Coronary artery (tissue), 2 donors: Measurements from ENCODE around the gene UBA6.
A peak's percentile ranks its signal among the peaks of the same experiment; 100 is the strongest.

Source experiments
- DNase-seq: peaks from one replicate; pipeline ENCODE4 v3.0.0-alpha.2; 2017; ENCODE audit warnings: low spot score
- H3K27ac ChIP-seq, 2 donors: fragments of 200-600 bp; sonication (generic); one replicate each; pipeline ENCODE4 v1.5.1; 2016 to 2019
- H3K4me3 ChIP-seq: fragments of 200-600 bp; sonication (generic); 2 replicates; pipeline ENCODE4 v1.5.1; 2016; ENCODE audit warnings: mild to moderate bottlenecking, moderate library complexity
- TF ChIP-seq, protein P1 (sequence below): fragments of 200-600 bp; sonication (generic); IDR thresholded peaks from one replicate; pipeline ENCODE4 v1.5.1; 2019; ENCODE audit warnings: antibody characterized with exemption

The UBA6 gene

DNA sequence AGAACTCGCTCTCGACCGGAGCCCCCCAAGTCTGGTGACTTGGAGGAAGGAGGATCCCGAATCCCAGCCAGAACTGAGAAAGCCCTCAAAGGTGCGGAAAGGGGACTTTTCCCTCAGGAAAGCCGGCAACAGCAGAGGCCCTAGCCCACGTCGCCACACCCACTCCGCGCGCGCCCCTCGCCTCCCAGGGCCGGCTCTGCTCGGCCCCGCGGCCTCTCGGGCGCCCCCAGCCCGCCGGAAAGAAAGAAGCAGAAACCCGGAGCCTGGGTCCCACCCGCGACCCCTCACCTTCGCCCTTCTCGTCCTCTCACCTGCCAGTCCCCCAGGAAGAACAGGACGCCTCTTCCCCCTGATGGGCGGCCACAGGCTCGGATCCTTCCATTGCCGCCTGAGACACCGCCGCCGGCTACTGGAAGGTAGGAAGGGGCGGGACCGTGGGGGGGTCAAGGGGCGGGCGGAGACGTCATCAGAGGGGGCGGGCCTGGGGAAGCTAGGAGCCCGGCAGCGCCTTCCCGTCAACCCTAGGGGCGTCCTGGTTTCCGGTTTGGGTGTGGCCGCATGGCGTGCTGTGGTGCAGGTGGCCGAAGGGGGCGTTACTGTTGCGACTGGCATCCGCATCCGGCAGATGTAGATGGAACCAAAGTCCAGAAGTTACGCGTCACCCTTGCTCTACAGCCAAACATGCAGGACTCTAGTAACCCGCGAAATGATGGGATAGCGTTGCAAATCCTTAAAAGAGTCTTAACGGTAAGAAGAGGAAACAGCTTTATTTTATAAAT, at the start of gene UBA6:
UBA6 (minus strand) TSS at position 418 of the 779 bp plus-strand sequence; CDS start at position 382, 36 bp downstream.
- DNase-seq: peak; percentile 97
- TF ChIP-seq, protein P1, sequence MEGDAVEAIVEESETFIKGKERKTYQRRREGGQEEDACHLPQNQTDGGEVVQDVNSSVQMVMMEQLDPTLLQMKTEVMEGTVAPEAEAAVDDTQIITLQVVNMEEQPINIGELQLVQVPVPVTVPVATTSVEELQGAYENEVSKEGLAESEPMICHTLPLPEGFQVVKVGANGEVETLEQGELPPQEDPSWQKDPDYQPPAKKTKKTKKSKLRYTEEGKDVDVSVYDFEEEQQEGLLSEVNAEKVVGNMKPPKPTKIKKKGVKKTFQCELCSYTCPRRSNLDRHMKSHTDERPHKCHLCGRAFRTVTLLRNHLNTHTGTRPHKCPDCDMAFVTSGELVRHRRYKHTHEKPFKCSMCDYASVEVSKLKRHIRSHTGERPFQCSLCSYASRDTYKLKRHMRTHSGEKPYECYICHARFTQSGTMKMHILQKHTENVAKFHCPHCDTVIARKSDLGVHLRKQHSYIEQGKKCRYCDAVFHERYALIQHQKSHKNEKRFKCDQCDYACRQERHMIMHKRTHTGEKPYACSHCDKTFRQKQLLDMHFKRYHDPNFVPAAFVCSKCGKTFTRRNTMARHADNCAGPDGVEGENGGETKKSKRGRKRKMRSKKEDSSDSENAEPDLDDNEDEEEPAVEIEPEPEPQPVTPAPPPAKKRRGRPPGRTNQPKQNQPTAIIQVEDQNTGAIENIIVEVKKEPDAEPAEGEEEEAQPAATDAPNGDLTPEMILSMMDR: peak; percentile 17
- Histone ChIP-seq H3K27ac (peak within 1 kb of the TSS; percentile 80 to 87), H3K4me3 (peak within 1 kb of the TSS; percentile 86)

DNA sequence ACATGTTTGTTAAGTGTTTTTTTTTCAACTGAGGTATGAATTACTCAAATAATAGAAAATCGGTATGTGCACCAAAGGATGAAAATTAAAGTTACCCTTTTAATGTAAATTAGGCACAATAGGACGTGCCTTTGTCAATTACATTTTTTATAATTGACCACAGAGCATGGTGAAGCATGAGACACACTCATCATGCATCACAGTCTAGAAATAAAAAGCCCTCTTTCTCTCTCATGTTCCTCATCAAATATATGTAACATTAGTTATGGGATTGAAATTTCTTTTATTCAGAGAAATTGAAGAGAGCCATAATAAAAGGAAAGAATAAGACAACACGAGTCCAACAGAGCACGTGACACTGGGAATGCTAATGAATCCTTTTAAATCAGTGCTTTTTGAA, 49.7 kb upstream of the UBA6 start:
- Histone ChIP-seq H3K27ac (no peak overlapping the region), H3K4me3 (no peak overlapping the region)
- no peak for DNase-seq
- TF ChIP-seq, protein P1: no peak

DNA sequence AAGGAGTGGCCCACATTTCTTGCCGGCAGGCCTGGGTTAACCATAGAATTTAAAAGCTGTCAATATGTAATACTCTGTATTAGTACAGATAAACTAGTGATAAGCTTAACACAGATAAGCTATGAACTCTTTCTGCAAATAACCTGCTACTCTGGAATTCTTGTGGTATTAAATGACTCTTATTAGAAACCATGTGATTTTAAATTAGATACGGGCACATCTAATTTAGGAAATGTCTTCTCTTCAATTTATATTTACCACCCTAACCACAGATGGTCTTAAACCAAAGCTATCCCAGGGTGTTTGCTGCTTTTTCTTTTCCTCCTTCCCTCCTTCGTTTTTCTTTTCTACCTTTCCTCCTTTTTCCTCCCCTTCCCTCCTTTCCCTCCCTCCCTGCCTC, 48.3 kb upstream of the UBA6 start:
- no peak for DNase-seq
- TF ChIP-seq, protein P1: no peak
- Histone ChIP-seq H3K4me3 (no peak overlapping the region), H3K27ac (no peak overlapping the region)

DNA sequence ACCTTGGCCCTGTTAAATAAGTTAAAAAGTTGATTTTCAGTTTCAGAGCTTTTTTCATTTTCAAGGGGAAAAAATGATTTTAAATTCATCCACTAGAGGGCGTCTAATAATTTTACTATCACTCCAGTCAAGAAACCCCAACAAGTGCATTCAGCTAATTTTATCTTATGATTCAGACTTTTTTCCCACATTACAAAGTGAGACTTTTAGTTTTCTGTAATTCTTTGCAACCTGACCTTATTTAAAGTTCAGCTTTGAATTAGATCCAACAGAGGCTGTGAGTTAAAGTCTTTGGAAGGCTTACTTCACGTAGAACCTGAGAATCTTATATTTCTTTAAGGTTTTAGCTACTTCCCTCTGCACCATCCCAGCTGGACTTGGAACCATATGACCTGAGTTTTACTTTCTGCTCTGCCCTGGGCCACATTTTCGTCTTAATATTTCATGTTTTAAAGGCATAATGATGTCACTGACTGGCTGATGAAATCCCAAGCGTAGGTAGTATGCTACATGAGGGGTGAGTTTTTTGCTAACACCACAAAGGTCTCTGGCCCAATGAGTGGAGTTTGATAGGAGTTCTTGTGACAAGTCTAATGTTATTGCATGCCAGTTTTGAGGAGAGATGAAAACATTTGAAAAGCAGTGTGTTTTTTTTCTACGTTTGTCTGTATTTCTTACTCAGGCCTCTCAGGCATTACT, 46.0 kb upstream of the UBA6 start:
- TF ChIP-seq, protein P1: peak; percentile 37
- no peak for DNase-seq

DNA sequence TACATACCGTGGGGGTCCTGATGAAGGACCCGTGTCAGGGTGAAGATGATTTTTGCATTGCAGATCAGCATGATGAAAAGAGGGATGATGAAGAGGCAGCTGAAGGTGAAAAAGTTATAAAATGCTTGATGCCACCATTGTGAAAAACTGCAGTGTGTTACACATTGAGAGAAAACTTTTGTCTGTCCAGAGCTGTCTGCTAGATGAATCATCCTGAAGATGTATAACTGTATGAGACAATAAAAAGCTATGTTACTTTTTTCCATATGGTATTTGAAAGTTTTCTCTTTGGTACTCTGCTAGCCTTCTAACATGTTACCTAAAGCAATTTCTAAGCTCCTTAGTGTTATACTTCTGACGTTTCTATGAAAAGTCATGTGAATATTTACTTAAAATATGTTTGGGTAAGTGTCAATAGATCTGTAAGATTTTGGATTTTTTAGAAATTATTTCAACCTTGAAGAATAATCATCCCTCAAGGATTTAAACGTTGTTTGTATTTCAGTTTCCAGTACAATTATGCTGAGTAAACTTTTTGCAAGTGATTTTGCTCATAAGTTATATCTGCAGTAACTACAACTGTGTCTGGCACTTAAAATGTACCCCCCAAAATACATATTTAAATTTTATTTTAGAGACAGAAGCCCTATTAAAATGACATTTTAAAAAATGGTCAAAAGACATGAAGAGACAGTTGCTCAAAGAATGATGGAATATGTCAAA, 43.8 kb upstream of the UBA6 start:
- no peak for DNase-seq
- H3K4me3 ChIP-seq: no peak overlapping the region
- TF ChIP-seq, protein P1: no peak
- no peak overlapping the region for H3K27ac ChIP-seq

More for the DNA sequence above, 46.0 kb upstream of the UBA6 start:
- Histone ChIP-seq H3K4me3 (no peak overlapping the region), H3K27ac (no peak overlapping the region)

DNA sequence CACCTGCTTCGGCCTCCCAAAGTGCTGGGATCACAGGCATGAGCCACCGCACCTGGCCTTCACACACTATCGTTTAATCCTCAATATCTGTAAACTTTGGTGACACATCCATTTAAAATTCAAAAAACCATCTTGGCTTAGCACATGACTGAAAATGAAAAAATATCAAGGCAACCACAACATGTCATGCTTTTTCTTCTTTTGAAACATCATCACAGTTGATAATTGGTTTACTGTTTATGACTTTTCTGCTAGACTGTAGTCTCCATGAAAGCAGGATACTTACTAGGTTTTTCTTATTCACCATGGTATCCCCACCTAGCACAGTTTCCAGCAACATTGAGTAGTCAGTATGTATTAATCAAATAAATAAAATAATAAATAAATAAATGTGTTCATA, 42.2 kb upstream of the UBA6 start:
- TF ChIP-seq, protein P1: no peak
- Histone ChIP-seq H3K4me3 (no peak overlapping the region), H3K27ac (no peak overlapping the region)
- DNase-seq: no peak
